CD4-positive, alpha-beta T cell (primary cell): ENCODE measurements around the gene EML6. TPM values are rescaled to one million over a fixed set of nuclear protein-coding genes. Genes with fewer than 3 reads are reported as not detected.

Experiments
- ATAC-seq: fragments of 200-7000 bp; cut with Tn5 transposase; one replicate; pipeline ENCODE4 v1.10.0; 2022; ENCODE audit warnings: mild to moderate bottlenecking; ENCODE audit not compliant: poor library complexity
- CTCF ChIA-PET: fragments of 350-600 bp; sonication (Branson Sonifier 250); formaldehyde crosslinking; loops from one replicate; lab custom pipeline; 2021; ENCODE audit warnings: antibody characterized with exemption, inconsistent platforms; lab: Charles Lee
- POLR2A ChIA-PET: fragments of 350-600 bp; sonication (Branson Sonifier 250); formaldehyde crosslinking; loops from one replicate; lab custom pipeline; 2021; ENCODE audit warnings: antibody characterized with exemption, inconsistent platforms; lab: Charles Lee
- DNase-seq, 14 experiments: peaks; one replicate each; pipeline ENCODE4 v3.0.0-alpha.2; 2013 to 2020; ENCODE audit warnings: mixed read lengths in 2 of 14
- H3K27ac ChIP-seq, 2 donors: one replicate each; pipeline versions ENCODE4 v1.5.1 to v1.7.0; 2013; ENCODE audit warnings: low read length in 2 of 2, low read depth in 1 of 2, mild to moderate bottlenecking in 1 of 2
- H3K27me3 ChIP-seq, 2 experiments: 1 replicate in 1 of 2; 2 replicates in 1 of 2; pipeline versions ENCODE4 v1.6.1 to v1.7.0; 2013; ENCODE audit warnings: low read length in 2 of 2, control low read depth in 1 of 2, mild to moderate bottlenecking in 1 of 2, moderate library complexity in 1 of 2; ENCODE audit not compliant: insufficient read depth in 2 of 2, control insufficient read depth in 1 of 2
- H3K36me3 ChIP-seq: one replicate; pipeline ENCODE4 v1.6.1; 2013; ENCODE audit warnings: low read length, control low read depth; ENCODE audit not compliant: insufficient read depth
- H3K4me1 ChIP-seq: one replicate; pipeline ENCODE4 v1.6.1; 2013; ENCODE audit warnings: low read length, control low read depth; ENCODE audit not compliant: insufficient read depth
- H3K4me3 ChIP-seq: one replicate; pipeline ENCODE4 v1.5.1; 2013; ENCODE audit warnings: mild to moderate bottlenecking, low read length, moderate library complexity
- H3K9me3 ChIP-seq, 2 experiments: 1 replicate in 1 of 2; 2 replicates in 1 of 2; pipeline versions ENCODE4 v1.6.1 to v1.7.0; 2013; ENCODE audit warnings: low read length in 2 of 2, mild to moderate bottlenecking in 2 of 2, control low read depth in 1 of 2, moderate library complexity in 1 of 2; ENCODE audit not compliant: control insufficient read depth in 1 of 2, insufficient read depth in 1 of 2
- H3K27ac Mint-ChIP-seq: one replicate; pipeline ENCODE4 v1.8.0; 2020; ENCODE audit warnings: mixed read lengths
- H3K27me3 Mint-ChIP-seq: one replicate; pipeline ENCODE4 v1.8.0; 2021; ENCODE audit warnings: mixed read lengths
- H3K36me3 Mint-ChIP-seq: one replicate; pipeline ENCODE4 v1.8.0; 2021; ENCODE audit warnings: low read depth, mixed read lengths
- H3K4me1 Mint-ChIP-seq: one replicate; pipeline ENCODE4 v1.8.0; 2021; ENCODE audit warnings: low read depth, mixed read lengths
- H3K4me3 Mint-ChIP-seq: one replicate; pipeline ENCODE4 v1.8.0; 2020; ENCODE audit warnings: mild to moderate bottlenecking, mixed read lengths
- H3K9me3 Mint-ChIP-seq: one replicate; pipeline ENCODE4 v1.8.0; 2020; ENCODE audit warnings: mixed read lengths
- intact Hi-C, 2 experiments: fragments of 100-400 bp; cut with DNase I in 1 of 2; cut with micrococcal nuclease in 1 of 2; formaldehyde crosslinking; loops; one replicate each; pipeline versions ENCODE4 v1.15.1 to v1.9.0; 2023 to 2025; cut with DNase I, micrococcal nuclease
- total RNA-seq, 174 experiments: library from RNA in 2 of 174; stranded (reverse) in 2 of 174; gene quantifications; one replicate each; pipeline ENCODE4 v1.2.3 and lab custom pipeline; 2021 to 2026
- TF ChIP-seq, protein P1 (sequence below): fragments of 200-600 bp; IDR thresholded peaks from one replicate; pipeline ENCODE4 v1.8.0; 2022; ENCODE audit warnings: antibody characterized with exemption, mild to moderate bottlenecking

EML6 gene
- total RNA-seq, 2 experiments from 2014 or later: 0.22 to 0.34 TPM

DNA sequence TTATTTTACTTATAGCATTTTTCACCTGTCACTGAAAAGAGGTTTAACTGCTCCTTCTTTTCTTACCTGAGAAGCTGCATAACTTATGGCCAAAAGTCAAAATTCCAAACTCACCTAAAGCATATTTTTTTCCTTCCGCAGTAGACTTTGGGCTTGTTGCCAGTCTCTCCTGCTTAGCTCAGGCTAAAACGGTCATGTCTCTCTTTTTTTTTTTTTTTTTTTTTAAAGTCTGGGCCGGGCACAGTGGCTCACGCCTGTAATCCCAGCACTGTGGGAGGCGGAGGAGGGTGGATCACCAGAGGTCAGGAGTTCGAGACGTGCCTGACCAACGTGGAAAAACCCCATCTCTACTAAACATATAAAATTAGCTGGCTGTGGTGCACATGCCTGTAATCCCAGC, 213.3 kb downstream of the EML6 start:
- POLR2A ChIA-PET: no interaction called here

DNA sequence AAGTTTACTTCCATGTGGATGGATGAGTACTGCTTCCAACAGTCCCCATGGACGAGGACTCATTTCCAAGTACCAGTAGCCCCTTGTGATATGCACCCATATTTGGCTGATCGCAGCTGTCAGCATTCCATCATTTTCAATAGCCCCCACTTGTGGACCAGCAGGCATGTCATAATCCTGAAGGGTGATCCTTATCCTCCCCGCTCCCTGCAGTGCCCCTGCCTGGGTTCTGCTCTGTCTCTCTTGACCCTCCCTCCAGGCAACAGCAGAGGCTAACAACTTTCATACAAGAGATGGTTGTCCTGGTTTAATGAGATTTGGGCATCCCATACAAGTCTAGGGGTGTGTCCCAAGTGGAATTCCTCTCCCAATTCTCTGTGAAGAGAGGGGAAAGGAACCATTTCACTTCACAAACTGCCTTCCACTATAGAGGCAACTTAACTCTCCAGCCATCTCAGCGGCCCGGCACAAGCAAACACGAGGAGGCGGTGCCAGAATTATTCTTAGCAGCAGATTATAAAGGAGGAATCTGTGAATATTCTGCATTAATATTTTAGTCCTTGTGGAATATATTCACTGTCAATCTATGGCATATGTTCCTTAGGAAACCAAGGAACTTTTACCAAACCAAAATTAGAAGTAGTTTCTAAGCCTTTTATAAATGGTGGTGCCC, 216.1 kb downstream of the EML6 start:
- peaks cover 16% of the 10 kb centered on the region for H3K4me1 ChIP-seq
- no peak for ATAC-seq
- H3K27ac ChIP-seq: no peak overlapping the region
- Mint-ChIP-seq H3K27ac (no peak overlapping the region), H3K9me3 (no peaks in the 10 kb centered on the region), H3K27me3 (no peaks in the 10 kb centered on the region), H3K36me3 (no peaks in the 10 kb centered on the region), H3K4me1 (no peaks in the 10 kb centered on the region), H3K4me3 (no peak overlapping the region)
- no peak overlapping the region for H3K4me3 ChIP-seq
- CTCF ChIA-PET: no interaction called here
- no peaks in the 10 kb centered on the region for H3K27me3 ChIP-seq
- DNase-seq: no peak
- TF ChIP-seq, protein P1, sequence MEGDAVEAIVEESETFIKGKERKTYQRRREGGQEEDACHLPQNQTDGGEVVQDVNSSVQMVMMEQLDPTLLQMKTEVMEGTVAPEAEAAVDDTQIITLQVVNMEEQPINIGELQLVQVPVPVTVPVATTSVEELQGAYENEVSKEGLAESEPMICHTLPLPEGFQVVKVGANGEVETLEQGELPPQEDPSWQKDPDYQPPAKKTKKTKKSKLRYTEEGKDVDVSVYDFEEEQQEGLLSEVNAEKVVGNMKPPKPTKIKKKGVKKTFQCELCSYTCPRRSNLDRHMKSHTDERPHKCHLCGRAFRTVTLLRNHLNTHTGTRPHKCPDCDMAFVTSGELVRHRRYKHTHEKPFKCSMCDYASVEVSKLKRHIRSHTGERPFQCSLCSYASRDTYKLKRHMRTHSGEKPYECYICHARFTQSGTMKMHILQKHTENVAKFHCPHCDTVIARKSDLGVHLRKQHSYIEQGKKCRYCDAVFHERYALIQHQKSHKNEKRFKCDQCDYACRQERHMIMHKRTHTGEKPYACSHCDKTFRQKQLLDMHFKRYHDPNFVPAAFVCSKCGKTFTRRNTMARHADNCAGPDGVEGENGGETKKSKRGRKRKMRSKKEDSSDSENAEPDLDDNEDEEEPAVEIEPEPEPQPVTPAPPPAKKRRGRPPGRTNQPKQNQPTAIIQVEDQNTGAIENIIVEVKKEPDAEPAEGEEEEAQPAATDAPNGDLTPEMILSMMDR: no peak
- no peaks in the 10 kb centered on the region for H3K36me3 ChIP-seq
- intact Hi-C loops: no loop called here
- H3K9me3 ChIP-seq: peaks cover 8 to 19% of the 10 kb centered on the region in 2 experiments
- POLR2A ChIA-PET: no interaction called here

More for the DNA sequence above, 213.3 kb downstream of the EML6 start:
- ATAC-seq (no peak), DNase-seq (no peak)
- Histone ChIP-seq H3K9me3 (peaks cover 8 to 15% of the 10 kb centered on the region in 2 experiments), H3K36me3 (no peaks in the 10 kb centered on the region), H3K4me1 (peaks cover 3% of the 10 kb centered on the region), H3K27me3 (no peaks in the 10 kb centered on the region), H3K27ac (no peak overlapping the region), H3K4me3 (no peak overlapping the region)
- no peaks in the 10 kb centered on the region for H3K27me3 Mint-ChIP-seq
- CTCF ChIA-PET: interaction anchor here (0.6 kb wide), 1 partner anchor 572 kb away, joined by 3 read pairs; no protein-coding TSS in a partner anchor
- TF ChIP-seq, protein P1: no peak
- no peaks in the 10 kb centered on the region for H3K9me3 Mint-ChIP-seq
- intact Hi-C loops: no loop called here
- no peaks in the 10 kb centered on the region for H3K36me3 Mint-ChIP-seq
- H3K4me3 Mint-ChIP-seq: no peak overlapping the region
- no peak overlapping the region for H3K27ac Mint-ChIP-seq
- no peaks in the 10 kb centered on the region for H3K4me1 Mint-ChIP-seq

- DNase-seq: no peak
- ATAC-seq: no peak
- Histone ChIP-seq H3K27me3 (no peaks in the 10 kb centered on the region), H3K36me3 (no peaks in the 10 kb centered on the region), H3K4me3 (no peak overlapping the region), H3K4me1 (peaks cover 20% of the 10 kb centered on the region), H3K27ac (no peak overlapping the region), H3K9me3 (peaks cover 8 to 19% of the 10 kb centered on the region in 2 experiments)
- intact Hi-C loops: no loop called here
- no peaks in the 10 kb centered on the region for H3K27me3 Mint-ChIP-seq
- ChIA-PET POLR2A (no interaction called here), CTCF (no interaction called here)
- H3K36me3 Mint-ChIP-seq: no peaks in the 10 kb centered on the region
- H3K4me3 Mint-ChIP-seq: no peak overlapping the region
- H3K4me1 Mint-ChIP-seq: no peaks in the 10 kb centered on the region
- no peaks in the 10 kb centered on the region for H3K9me3 Mint-ChIP-seq
- TF ChIP-seq, protein P1: no peak
- H3K27ac Mint-ChIP-seq: no peak overlapping the region
Measured at GRCh38 chr2:54940723-54941122, 217.3 kb downstream of the EML6 start.
